ELF-1 (cell line): ENCODE results near the gene TBC1D3H.
"Not testable (repeated sequence)": the region's sequence is repeated elsewhere in the genome, so short reads cannot be mapped to it uniquely, and the experiment has no call there.

Experiments
- DNase-seq: peaks from one replicate; pipeline ENCODE4 v3.0.0-alpha.2; 2016; ENCODE audit warnings: low read depth, low spot score

The TBC1D3H gene

GRCh38 chr17:36388385-36389245, at the start of gene TBC1D3H:
TBC1D3H (minus strand) TSS chr17:36388435; CDS start chr17:36386895, 1,540 bp downstream.
- DNase-seq: not testable (repeated sequence)

GRCh38 chr17:36428891-36429290, 40.7 kb upstream of the TBC1D3H start:
- not testable (repeated sequence) for DNase-seq

GRCh38 chr17:36415180-36415941, 27.1 kb upstream of the TBC1D3H start:
- not testable (repeated sequence) for DNase-seq

GRCh38 chr17:36390943-36391645, 2.9 kb upstream of the TBC1D3H start:
- DNase-seq: not testable (repeated sequence)

- DNase-seq: not testable (repeated sequence)
Measured at GRCh38 chr17:36375938-36376337, 12.3 kb downstream of the TBC1D3H start.

- DNase-seq: not testable (repeated sequence)
Measured at GRCh38 chr17:36362496-36362895, 25.7 kb downstream of the TBC1D3H start.
